HUES6 (cell line): ENCODE results near the gene GRM4.

Source experiments
- H3K27ac ChIP-seq: 2 replicates; pipeline ENCODE4 v1.7.0; 2013; ENCODE audit warnings: low read depth, mild to moderate bottlenecking, low read length, inconsistent platforms
- H3K27me3 ChIP-seq: 2 replicates; pipeline ENCODE4 v1.6.1; 2013; ENCODE audit warnings: low read length; ENCODE audit not compliant: control insufficient read depth, insufficient read depth
- H3K36me3 ChIP-seq: 2 replicates; pipeline ENCODE4 v1.6.1; 2013; ENCODE audit warnings: low read length; ENCODE audit not compliant: control insufficient read depth, insufficient read depth
- H3K4me1 ChIP-seq: 2 replicates; pipeline ENCODE4 v1.6.1; 2013; ENCODE audit warnings: low read length; ENCODE audit not compliant: control insufficient read depth, insufficient read depth
- H3K4me3 ChIP-seq: 2 replicates; pipeline ENCODE4 v1.5.1; 2013; ENCODE audit warnings: low read depth, low read length
- H3K9ac ChIP-seq: one replicate; pipeline ENCODE4 v1.6.1; 2013; ENCODE audit warnings: mild to moderate bottlenecking, low read length
- H3K9me3 ChIP-seq: 2 replicates; pipeline ENCODE4 v1.6.1; 2013; ENCODE audit warnings: low read depth, low read length; ENCODE audit not compliant: control insufficient read depth, insufficient read depth

Gene GRM4

GRCh38 chr6:33997265-33997664 lies 148.6 kb downstream of the GRM4 start:
- no peak overlapping the region for H3K9ac ChIP-seq
- no peak overlapping the region for H3K4me3 ChIP-seq
- H3K27me3 ChIP-seq: peaks cover 33% of the 10 kb centered on the region
- H3K27ac ChIP-seq: no peak overlapping the region
- peaks cover 9% of the 10 kb centered on the region; the same call in 1 of the 2 replicates for H3K4me1 ChIP-seq
- H3K9me3 ChIP-seq: no peaks in the 10 kb centered on the region
- H3K36me3 ChIP-seq: no peaks in the 10 kb centered on the region

- H3K4me3 ChIP-seq: no peak overlapping the region
- no peaks in the 10 kb centered on the region for H3K9me3 ChIP-seq
- no peak overlapping the region for H3K27ac ChIP-seq
- H3K4me1 ChIP-seq: peaks cover 7% of the 10 kb centered on the region; the same call in 1 of the 2 replicates
- H3K36me3 ChIP-seq: no peaks in the 10 kb centered on the region
- peaks cover 24% of the 10 kb centered on the region for H3K27me3 ChIP-seq
- no peak overlapping the region for H3K9ac ChIP-seq
Measured at GRCh38 chr6:33996120-33996475, 149.8 kb downstream of the GRM4 start.

- Histone ChIP-seq H3K9ac (no peak overlapping the region), H3K4me3 (no peak overlapping the region), H3K4me1 (peaks cover 7% of the 10 kb centered on the region; the same call in 1 of the 2 replicates)
Measured at GRCh38 chr6:33995309-33996119, 150.4 kb downstream of the GRM4 start.

GRCh38 chr6:33994472-33995308 lies 151.2 kb downstream of the GRM4 start:
- Histone ChIP-seq H3K4me3 (no peak overlapping the region), H3K4me1 (peaks cover 7% of the 10 kb centered on the region; the same call in 1 of the 2 replicates), H3K36me3 (no peaks in the 10 kb centered on the region), H3K27ac (no peak overlapping the region), H3K27me3 (peaks cover 11% of the 10 kb centered on the region), H3K9me3 (no peaks in the 10 kb centered on the region), H3K9ac (no peak overlapping the region)

More at GRCh38 chr6:33995309-33996119, 150.4 kb downstream of the GRM4 start:
- Histone ChIP-seq H3K27ac (no peak overlapping the region), H3K9me3 (no peaks in the 10 kb centered on the region), H3K27me3 (peaks cover 20% of the 10 kb centered on the region), H3K36me3 (no peaks in the 10 kb centered on the region)

- Histone ChIP-seq H3K9me3 (no peaks in the 10 kb centered on the region), H3K4me1 (peaks cover 7% of the 10 kb centered on the region; the same call in 1 of the 2 replicates), H3K27me3 (0 out of 2 replicates have a peak, but pooled peaks cover 6% of the 10 kb centered on the region), H3K4me3 (no peak overlapping the region), H3K27ac (no peak overlapping the region), H3K9ac (no peak overlapping the region), H3K36me3 (no peaks in the 10 kb centered on the region)
Measured at GRCh38 chr6:33993653-33994471, 152.0 kb downstream of the GRM4 start.

- H3K27ac ChIP-seq: no peak overlapping the region
- H3K9ac ChIP-seq: no peak overlapping the region
- H3K36me3 ChIP-seq: no peaks in the 10 kb centered on the region
- 0 out of 2 replicates have a peak, but pooled peaks cover 6% of the 10 kb centered on the region for H3K27me3 ChIP-seq
- no peaks in the 10 kb centered on the region for H3K9me3 ChIP-seq
- H3K4me3 ChIP-seq: no peak overlapping the region
- H3K4me1 ChIP-seq: peaks cover 7% of the 10 kb centered on the region; the same call in 1 of the 2 replicates
Measured at GRCh38 chr6:33993091-33993490, 152.8 kb downstream of the GRM4 start.

GRCh38 chr6:33992191-33992590 lies 153.7 kb downstream of the GRM4 start:
- H3K27me3 ChIP-seq: 0 out of 2 replicates have a peak, but pooled peaks cover 6% of the 10 kb centered on the region
- peaks cover 7% of the 10 kb centered on the region; the same call in 1 of the 2 replicates for H3K4me1 ChIP-seq
- no peak overlapping the region for H3K4me3 ChIP-seq
- no peak overlapping the region for H3K9ac ChIP-seq
- H3K9me3 ChIP-seq: peaks cover 3% of the 10 kb centered on the region; the same call in 1 of the 2 replicates
- no peaks in the 10 kb centered on the region for H3K36me3 ChIP-seq
- H3K27ac ChIP-seq: no peak overlapping the region

- H3K9me3 ChIP-seq: peaks cover 7% of the 10 kb centered on the region; the same call in 1 of the 2 replicates
- 0 out of 2 replicates have a peak, but pooled peaks cover 6% of the 10 kb centered on the region for H3K27me3 ChIP-seq
- H3K36me3 ChIP-seq: no peaks in the 10 kb centered on the region
- no peak overlapping the region for H3K4me3 ChIP-seq
- H3K9ac ChIP-seq: no peak overlapping the region
- peaks cover 7% of the 10 kb centered on the region; the same call in 1 of the 2 replicates for H3K4me1 ChIP-seq
- H3K27ac ChIP-seq: no peak overlapping the region
Measured at GRCh38 chr6:33991610-33992009, 154.3 kb downstream of the GRM4 start.

GRCh38 chr6:33990061-33990541 lies 155.8 kb downstream of the GRM4 start:
- Histone ChIP-seq H3K36me3 (no peaks in the 10 kb centered on the region), H3K9me3 (peaks cover 14% of the 10 kb centered on the region; the same call in 1 of the 2 replicates), H3K27me3 (no peaks in the 10 kb centered on the region), H3K4me3 (no peak overlapping the region), H3K27ac (no peak overlapping the region), H3K4me1 (peaks cover 9% of the 10 kb centered on the region; the same call in 1 of the 2 replicates), H3K9ac (no peak overlapping the region)
